Measurements from ENCODE around the gene ZNF674.
"Not testable (repeated sequence)": the region's sequence is repeated elsewhere in the genome, so short reads cannot be mapped to it uniquely, and the experiment has no call there.

ZNF674 gene

DNA sequence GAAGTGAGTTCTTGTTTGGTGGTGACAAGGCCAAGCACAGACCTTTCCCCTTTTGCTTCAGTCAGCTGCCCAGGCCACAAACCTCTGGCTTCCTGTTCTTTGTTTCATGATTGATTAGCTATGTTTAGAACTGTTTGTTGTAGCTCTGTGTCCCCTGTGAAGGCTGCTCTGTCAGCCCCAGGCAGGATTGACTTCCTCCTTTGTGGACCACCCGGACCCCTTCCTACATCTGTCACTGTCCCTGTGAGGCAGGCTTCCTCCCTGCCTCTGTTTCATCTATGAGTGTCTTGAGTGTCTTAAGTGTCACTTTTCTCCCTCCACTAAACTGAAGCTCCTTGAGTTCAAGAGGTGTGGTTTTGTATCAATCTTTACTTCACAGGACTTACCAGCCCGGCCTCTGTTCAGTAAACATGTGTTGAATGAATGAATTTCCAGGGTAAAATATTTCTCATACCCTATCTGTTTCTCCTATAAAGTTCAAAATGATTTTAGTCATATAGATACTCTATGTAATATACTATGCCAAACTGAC is 83.5 kb downstream of the ZNF674 start:
- H3K4me3 ChIP-seq (ENCODE audit: low read length) = no peak overlapping the region
- no peak for DNase-seq (ENCODE audit: low read depth)
- TF ChIP-seq, protein P1, sequence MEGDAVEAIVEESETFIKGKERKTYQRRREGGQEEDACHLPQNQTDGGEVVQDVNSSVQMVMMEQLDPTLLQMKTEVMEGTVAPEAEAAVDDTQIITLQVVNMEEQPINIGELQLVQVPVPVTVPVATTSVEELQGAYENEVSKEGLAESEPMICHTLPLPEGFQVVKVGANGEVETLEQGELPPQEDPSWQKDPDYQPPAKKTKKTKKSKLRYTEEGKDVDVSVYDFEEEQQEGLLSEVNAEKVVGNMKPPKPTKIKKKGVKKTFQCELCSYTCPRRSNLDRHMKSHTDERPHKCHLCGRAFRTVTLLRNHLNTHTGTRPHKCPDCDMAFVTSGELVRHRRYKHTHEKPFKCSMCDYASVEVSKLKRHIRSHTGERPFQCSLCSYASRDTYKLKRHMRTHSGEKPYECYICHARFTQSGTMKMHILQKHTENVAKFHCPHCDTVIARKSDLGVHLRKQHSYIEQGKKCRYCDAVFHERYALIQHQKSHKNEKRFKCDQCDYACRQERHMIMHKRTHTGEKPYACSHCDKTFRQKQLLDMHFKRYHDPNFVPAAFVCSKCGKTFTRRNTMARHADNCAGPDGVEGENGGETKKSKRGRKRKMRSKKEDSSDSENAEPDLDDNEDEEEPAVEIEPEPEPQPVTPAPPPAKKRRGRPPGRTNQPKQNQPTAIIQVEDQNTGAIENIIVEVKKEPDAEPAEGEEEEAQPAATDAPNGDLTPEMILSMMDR (conservative IDR thresholded peaks at IDR 0.05; ENCODE audit: low read depth, low read length) = no peak

DNA sequence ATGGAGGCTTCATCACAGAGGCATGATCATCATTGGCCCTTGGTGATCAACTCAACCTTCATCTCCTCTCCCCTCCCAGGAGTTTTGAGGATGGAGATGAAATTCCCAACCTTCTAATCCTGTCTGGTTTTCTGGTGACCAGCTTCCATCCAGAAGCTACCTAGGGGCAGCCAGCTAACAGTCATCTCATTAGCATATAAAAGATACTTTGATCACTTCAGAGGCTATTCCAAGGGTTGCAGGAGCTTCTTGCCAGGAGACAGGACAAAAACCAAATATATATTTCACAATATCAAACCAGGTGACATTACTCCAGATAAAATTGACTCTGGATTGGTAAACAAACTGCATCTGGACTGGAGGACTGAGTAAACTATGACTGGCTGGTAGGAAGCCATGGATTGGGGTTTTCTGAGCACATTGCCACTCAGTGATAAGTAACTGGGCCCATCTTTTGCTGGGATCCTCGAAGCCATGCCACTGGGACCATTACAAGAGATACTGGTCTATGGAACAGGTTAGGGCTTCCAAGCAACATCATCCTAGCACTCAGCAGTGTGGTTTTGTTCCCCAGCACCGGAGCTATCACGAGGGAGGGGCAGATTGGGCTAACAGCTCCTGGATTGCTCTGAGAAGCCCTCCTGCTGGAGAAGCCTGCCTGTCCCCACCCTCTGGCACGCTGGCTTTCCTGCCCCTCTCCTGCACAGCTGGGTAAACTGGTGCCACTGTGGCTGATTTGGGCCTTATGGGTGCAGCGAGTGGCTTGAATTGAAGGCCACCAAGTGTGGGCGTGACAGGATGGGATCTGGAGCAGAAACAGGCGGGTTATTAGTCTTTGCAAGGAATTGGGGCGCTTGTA is 84.2 kb downstream of the ZNF674 start:
- not testable (repeated sequence) for H3K4me3 ChIP-seq (ENCODE audit: low read length); DNase-seq (ENCODE audit: low read depth)

DNA sequence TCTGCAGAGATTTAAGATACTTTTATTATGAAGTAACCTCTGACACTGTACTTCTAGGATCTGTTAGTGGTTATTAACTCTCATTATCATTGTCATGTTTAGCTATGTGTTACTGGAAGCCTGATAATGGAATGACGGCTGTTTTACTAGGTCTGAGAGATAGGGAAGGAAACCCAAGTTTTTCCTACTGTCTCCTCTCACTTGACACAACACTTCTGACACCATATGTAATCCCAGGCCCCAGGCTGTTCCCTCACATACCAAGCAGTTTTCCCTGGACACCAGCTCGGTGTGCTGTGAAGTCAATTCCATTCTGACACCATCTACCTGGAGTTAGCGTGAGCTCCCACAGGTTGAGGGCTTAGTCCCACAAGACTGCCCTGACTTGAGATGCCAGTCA is 85.6 kb downstream of the ZNF674 start:
- H3K4me3 ChIP-seq (ENCODE audit: low read length) = no peak overlapping the region
- DNase-seq (ENCODE audit: low read depth) = no peak
- TF ChIP-seq, protein P1 (conservative IDR thresholded peaks at IDR 0.05; ENCODE audit: low read depth, low read length) = no peak

DNA sequence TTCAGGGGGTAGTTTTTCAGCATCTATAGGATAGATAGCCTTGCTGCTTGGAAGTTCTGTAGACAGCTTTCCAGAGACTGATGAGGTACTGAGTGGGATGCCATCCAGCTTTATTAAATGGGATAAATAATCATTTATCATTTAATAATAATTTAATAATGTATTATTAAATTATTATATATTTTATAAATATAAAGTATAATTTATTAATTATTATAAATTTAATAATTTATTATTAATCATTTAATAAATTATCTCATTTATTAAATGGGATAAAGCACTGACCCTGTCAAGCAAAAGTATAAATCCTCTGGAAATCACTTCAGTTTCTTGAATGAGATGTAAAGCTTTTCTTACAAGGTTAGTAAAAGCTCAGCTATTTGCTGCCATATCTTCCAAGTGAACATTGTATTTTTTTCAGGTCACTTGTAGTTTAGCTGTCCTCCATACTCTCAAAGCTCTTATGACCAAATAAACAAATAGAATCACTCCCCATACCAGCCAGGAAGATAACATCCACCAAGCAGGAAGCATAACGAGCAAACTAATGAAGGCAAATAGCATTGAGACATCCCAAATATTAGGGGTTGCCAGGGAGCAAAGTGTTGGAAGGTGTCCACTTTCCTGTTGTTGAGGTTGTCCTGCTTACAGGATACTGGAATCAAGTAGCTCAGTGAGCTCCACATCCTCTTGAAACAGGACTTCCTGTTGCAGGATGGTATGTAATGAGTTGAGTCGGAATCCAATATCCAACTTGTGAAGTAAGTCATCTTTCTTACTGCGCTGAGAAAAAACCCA is 88.9 kb downstream of the ZNF674 start:
- H3K4me3 ChIP-seq (ENCODE audit: low read length) = no peak overlapping the region
- TF ChIP-seq, protein P1 (conservative IDR thresholded peaks at IDR 0.05; ENCODE audit: low read depth, low read length) = no peak
- no peak for DNase-seq (ENCODE audit: low read depth)

All from retinal pigment epithelial cell (primary cell).